Stimulated activated CD4-positive, alpha-beta T cell treated with anti-CD3 and anti-CD28 coated beads, Interleukin-1b, Interleukin-23, amount 100 ng/mL, for 24 hours (primary cell): ENCODE measurements around the gene TICAM2.

ENCODE experiments used
- DNase-seq, 4 experiments: peaks; one replicate each; pipeline ENCODE4 v3.0.0-alpha.2; 2020; ENCODE audit warnings: low read depth in 4 of 4, low spot score in 1 of 4

The TICAM2 gene

DNA sequence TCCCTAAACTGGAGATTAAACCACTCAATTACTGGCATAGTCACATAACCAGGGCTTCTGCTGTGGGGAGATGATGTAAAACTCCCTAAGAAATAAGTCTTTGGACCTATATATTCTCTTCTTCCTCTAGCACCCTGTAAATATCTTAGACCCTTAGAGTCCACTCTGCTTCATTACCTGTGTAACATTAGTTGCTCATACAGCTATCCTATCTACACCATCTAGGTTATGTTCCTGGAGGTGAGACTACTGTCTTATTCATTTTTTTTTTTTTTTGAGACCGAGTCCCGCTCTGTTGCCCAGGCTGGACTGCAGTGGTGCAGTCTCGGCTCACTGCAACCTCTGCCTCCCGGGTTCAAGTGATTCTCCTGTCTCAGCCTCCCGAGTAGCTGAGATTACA is 9.6 kb upstream of the TICAM2 start:
- no peak for DNase-seq

DNA sequence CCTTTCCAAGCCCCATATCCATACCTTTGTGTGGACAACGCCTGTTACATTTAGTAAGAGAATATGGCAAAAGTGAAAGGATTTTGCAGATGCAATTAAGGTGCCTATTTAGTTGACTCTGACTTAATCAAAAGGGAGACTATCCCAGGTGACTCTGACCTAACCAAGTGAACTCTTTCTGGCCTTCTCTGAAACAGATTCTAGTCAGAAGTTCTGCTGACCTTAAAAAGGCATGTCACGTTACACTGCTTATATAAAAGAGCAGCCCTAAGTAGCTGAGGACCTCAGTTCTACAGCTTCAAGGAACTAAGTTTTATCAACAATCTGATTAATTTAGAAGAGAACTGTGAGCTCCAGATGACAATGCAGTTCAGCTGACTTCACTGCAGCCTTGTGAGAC is 5.7 kb upstream of the TICAM2 start:
- no peak for DNase-seq

- no peak for DNase-seq
Measured at GRCh38 chr5:115605436-115605835, 3.2 kb upstream of the TICAM2 start.

DNA sequence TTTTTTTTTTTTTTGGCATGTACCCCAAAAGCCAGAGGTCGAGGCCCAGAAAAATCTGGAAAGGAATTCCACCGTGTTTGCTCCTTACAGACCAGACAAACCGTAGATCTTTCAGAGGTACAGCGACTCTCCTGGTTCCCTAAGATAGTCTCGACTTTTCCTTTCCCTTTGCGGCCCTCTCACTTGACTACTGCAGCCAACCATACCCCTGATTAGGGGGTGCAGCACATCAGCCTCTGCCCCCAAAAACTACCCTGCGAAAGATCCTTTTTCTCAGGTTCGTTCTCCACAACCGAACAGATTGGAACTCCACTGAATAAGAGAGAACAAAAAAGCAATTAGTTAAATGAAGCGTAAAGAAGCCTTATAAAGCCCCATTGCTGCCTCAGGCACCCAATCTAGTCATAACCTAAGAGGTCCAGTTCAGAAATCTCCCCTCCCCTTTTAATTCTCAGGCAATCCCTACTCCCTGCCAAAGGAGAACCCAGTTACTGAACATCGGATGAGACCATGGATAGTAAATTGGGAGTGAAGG is 379 bp upstream of the TICAM2 start:
- DNase-seq, result no peak

GRCh38 chr5:115600766-115601165 is 1.5 kb downstream of the TICAM2 start:
- DNase-seq, result no peak

- no peak for DNase-seq
Measured at GRCh38 chr5:115599924-115600323, 2.4 kb downstream of the TICAM2 start.

DNA sequence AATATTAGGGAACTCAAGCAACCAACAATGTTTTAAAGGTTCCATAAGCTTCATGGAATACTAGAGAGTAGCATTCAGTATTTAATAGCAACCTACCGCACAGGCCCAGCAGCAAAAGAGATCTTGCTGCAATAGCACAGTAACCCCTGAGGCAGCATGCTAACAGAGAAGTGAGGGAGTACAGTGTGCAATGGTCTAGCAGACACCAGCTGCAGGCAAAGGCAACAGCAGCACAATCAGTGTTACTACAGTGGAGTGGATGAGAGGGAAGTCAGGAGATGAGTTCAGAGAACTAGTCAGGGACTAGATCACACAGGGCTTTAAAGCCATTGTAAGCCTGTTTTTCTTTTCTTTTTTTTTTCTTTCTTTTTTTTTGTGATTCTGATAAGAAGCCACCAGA is 2.8 kb downstream of the TICAM2 start:
- DNase-seq, result no peak

DNA sequence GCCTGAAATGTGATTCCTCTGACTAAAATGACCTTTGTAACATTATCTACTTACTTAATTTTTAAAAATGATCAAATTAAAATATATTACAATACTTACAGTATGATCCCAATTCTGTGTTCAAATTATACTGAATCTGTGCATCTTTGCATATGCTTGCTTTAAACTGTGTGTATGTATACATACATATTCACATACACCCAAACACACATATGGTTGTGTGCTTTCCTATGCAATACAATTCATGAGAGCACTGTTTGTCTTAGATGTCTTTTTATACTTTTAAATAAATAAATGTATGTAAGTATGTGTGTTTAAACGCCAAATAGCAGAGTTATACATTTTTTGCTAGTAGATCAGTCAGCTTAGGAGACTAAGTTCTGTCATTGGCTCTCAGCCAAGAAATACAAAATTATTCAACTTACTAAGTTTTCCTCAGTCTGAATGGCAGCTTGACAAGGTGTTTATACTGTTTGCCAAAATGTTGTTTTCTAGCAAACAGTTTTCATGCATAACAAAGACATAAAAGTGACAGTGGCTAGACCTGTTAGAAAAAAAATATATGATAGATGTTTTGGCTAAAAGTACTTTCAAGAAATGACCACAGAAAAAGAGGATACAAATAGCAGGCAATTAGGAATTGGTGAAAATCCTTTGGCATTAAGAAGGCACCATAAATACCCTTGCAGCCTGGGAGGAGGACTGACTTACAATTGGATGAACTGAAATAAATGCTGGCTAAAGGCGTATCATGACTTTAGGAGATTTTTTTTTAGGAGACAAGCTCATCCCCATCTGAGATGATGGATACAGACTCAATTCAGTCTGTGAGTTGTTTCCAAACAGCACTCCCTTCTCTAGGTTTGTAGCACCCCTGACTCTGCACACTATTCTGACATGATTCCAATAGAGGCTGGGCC is 7.9 kb downstream of the TICAM2 start:
- no peak for DNase-seq

GRCh38 chr5:115589043-115589442 is 13.2 kb downstream of the TICAM2 start:
- no peak for DNase-seq

- DNase-seq, result no peak
Measured at GRCh38 chr5:115588640-115589039, 13.6 kb downstream of the TICAM2 start.

DNA sequence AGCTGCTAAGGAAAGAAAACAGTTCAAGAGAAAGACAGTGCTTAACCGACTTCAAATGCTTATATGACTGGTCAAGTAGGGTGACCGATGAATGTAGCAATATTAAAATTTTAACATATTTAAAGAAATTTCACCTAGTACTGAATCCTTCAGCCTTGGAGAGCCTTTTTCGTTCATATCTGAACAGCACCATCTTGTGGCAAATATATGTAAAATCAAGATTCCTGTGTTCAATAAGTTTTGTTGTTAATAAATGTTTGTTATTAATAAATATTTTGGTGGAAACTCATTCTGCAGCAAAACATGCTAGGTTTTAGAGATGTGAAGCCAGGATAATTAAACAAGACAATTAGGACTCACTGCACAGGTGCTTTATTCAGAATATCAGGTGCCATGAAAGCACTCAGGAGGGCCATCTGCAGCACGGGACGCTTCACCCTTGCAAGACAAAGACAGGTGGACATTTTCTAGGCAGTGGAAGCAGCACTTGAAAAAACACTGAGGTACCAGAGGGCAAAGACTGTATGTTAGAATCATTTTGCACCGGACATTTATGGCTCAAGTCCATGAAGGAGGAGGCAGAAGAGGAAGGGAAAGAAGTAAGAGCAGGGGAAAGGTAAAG is 15.6 kb downstream of the TICAM2 start:
- no peak for DNase-seq

GRCh38 chr5:115585265-115585664 is 17.0 kb downstream of the TICAM2 start:
- DNase-seq, result no peak

- no peak for DNase-seq
Measured at GRCh38 chr5:115584501-115584900, 17.8 kb downstream of the TICAM2 start.

GRCh38 chr5:115583474-115583873 is 18.8 kb downstream of the TICAM2 start:
- no peak for DNase-seq

DNA sequence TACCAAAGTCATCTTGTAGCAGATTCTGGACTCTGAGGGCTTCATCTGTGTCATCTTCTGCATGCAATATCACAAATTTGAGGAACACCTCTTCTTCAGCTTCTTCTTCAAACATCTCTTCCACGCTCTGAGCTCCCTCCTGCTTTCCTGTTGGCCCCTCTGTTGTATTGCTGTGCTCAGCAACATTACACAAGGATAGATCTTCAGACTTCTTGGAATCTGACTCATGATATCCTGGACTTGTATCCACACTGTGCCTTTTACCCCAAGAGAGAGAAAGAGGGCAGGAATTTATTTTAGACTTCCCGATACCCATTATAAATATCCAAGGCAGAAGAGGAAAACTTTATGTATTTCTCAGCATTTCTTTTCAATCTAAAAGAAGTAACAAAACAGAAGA is 21.3 kb downstream of the TICAM2 start:
- no peak for DNase-seq

DNA sequence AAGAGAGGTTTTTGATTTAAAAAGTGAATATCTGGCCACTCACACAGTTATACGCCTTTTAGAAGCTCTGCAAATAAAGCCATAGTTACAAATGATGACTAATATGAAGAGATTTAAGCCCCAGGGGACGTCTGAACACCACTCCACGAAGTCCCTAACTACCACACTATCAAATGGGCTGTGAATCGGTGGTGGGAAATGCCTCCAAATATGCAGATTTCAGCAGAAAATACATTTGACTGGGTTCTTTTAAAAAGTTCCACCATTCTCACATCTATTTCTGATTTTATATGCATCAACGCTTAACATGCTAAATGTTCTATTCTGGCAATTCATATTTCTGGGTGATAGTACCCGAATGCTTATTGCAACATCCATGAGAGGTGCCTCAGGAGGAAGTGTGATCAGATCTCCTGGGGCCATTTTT is 22.5 kb downstream of the TICAM2 start:
- DNase-seq, result no peak

DNA sequence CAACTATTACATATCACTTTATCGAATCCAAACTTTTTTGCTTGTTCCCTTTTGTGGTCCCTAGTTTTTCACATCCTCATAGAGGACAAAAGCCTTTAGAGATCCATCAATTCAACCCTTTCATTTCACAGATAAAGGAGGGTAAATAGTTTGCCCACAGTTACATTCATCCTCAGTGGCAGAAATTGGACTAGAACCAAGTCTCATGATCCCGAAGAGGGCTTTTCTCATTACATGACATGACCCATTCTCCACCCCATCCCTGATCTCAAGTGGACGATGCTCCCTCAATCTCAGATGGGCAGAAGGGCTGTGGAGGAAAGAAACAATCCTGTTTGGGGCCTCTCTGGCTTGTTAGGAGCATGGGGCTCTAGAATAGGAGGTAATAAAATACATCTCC is 23.1 kb downstream of the TICAM2 start:
- no peak for DNase-seq

GRCh38 chr5:115578657-115579056 is 23.6 kb downstream of the TICAM2 start:
- no peak for DNase-seq

- no peak for DNase-seq
Measured at GRCh38 chr5:115577741-115578140, 24.5 kb downstream of the TICAM2 start.

DNA sequence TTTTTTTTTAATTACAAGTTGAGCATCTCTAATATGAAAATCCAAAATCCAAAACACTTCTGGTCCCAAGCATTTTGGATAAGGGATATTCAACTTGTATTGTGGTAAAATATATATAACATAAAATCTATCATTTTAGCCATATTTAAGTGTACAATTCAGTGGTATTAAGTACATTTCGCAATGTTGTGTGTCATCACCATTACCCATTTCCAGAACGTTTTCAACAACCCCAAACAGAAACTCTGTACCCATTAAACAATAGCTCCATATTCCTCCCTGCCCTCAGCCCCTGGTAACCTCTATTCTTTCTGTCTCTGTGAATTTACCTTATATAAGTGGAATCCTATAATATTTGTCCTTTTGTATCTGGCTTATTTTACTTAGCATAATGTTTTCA is 24.9 kb downstream of the TICAM2 start:
- DNase-seq, result no peak

DNA sequence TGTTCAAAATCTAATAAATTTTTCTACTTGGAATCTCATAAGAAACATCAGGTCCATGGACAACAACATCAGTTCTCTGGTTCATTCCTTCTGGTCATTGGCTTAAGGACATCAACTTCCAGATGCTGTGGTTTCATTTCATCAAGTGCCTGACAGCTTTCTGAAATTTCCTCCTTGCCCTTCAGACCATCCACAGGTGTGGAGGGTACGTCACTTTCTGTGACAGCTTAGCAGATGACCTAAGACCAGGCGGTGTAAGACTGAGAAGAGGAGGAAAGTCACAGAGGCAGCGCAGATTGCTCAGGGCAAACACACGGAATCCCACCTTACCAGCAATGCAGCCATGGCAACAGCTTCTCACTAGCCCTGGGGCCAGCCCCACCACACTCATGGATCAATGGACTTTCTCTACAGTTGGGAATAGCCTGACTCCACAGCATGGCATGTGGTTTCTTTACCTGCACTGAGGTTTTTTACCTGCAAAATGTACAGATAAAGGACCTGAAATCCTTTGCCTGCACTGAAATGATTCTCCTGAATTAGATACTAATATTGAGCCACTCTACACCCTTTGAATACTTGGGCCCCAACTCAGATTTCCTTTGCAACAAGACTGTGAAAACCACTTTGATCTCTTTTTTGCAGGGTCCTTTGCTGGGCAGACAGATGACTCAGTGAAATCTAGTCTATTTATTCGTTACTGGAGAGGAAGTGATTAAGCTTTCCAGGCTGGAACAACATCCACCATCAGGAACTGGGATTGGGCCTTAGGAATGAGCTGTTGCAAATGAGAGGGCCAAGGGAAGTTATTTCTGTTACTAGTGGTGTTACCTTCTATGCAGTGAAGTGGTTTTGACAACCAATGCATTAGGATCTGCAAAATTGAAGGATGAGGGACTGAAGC is 26.9 kb downstream of the TICAM2 start:
- no peak for DNase-seq
